Liver (tissue), 9 donors: ENCODE results near the gene GATA3. TPM values are rescaled to one million over a fixed set of nuclear protein-coding genes. Genes with fewer than 3 reads are reported as not detected.

Experiments used
- DNase-seq: peaks from one replicate; pipeline ENCODE4 v3.0.0-alpha.2; 2017; ENCODE audit warnings: low spot score
- H3K27ac ChIP-seq, 2 donors: one replicate each; pipeline ENCODE4 v1.7.0; 2013; ENCODE audit warnings: inconsistent platforms in 2 of 2, low read length in 2 of 2, control low read depth in 1 of 2, low read depth in 1 of 2, mild to moderate bottlenecking in 1 of 2
- H3K27me3 ChIP-seq, 4 donors: one replicate each; pipeline versions ENCODE4 v1.6.1 to v1.7.0; 2013; ENCODE audit warnings: low read length in 3 of 4, inconsistent platforms in 1 of 4, mild to moderate bottlenecking in 1 of 4, moderate library complexity in 1 of 4; ENCODE audit not compliant: control insufficient read depth in 4 of 4, insufficient read depth in 4 of 4
- H3K36me3 ChIP-seq, 4 donors: one replicate each; pipeline versions ENCODE4 v1.6.1 to v1.7.0; 2013; ENCODE audit warnings: low read length in 3 of 4, mild to moderate bottlenecking in 3 of 4, low read depth in 1 of 4, moderate library complexity in 1 of 4; ENCODE audit not compliant: control insufficient read depth in 4 of 4, insufficient read depth in 3 of 4
- H3K4me1 ChIP-seq, 4 donors: one replicate each; pipeline versions ENCODE4 v1.6.1 to v1.7.0; 2013; ENCODE audit warnings: low read length in 3 of 4, mild to moderate bottlenecking in 3 of 4, moderate library complexity in 1 of 4; ENCODE audit not compliant: control insufficient read depth in 4 of 4, insufficient read depth in 4 of 4
- H3K4me3 ChIP-seq, 3 donors: one replicate each; pipeline versions ENCODE4 v1.6.1 to v1.7.0; 2013; ENCODE audit warnings: low read length in 3 of 3, control low read depth in 1 of 3, low read depth in 1 of 3, mild to moderate bottlenecking in 1 of 3
- H3K9ac ChIP-seq, 2 donors: one replicate each; pipeline ENCODE4 v1.7.0; 2013; ENCODE audit warnings: low read length in 2 of 2, mild to moderate bottlenecking in 2 of 2, moderate library complexity in 2 of 2, control low read depth in 1 of 2, low read depth in 1 of 2
- H3K9me3 ChIP-seq, 4 donors: one replicate each; pipeline versions ENCODE4 v1.6.1 to v1.7.0; 2013; ENCODE audit warnings: low read length in 3 of 4; ENCODE audit not compliant: control insufficient read depth in 4 of 4
- EGR1 ChIP-seq, 2 donors: IDR thresholded peaks; 2 replicates each; pipeline ENCODE4 v1.6.1; 2016 to 2018; ENCODE audit warnings: antibody characterized with exemption in 2 of 2, low read depth in 2 of 2
- FOXA1 ChIP-seq: IDR thresholded peaks from 2 replicates; pipeline ENCODE4 v1.6.1; 2016; ENCODE audit warnings: antibody characterized with exemption
- FOXA2 ChIP-seq: IDR thresholded peaks from 2 replicates; pipeline ENCODE4 v1.6.1; 2016; ENCODE audit warnings: antibody characterized with exemption
- GABPA ChIP-seq, 2 donors: IDR thresholded peaks in 1 of 2; conservative IDR thresholded peaks in 1 of 2; 2 replicates each; pipeline ENCODE4 v1.6.1; 2016; ENCODE audit warnings: antibody characterized with exemption in 2 of 2, mild to moderate bottlenecking in 1 of 2, moderate library complexity in 1 of 2
- HNF4A ChIP-seq, 2 donors: conservative IDR thresholded peaks; 2 replicates each; pipeline ENCODE4 v1.6.1; 2016; ENCODE audit warnings: antibody characterized with exemption in 2 of 2, mild to moderate bottlenecking in 2 of 2
- HNF4G ChIP-seq: IDR thresholded peaks from 2 replicates; pipeline ENCODE4 v1.6.1; 2016; ENCODE audit warnings: antibody characterized with exemption
- JUND ChIP-seq, 2 donors: IDR thresholded peaks; 2 replicates each; pipeline ENCODE4 v1.6.1; 2016; ENCODE audit warnings: antibody characterized with exemption in 2 of 2
- NR2F2 ChIP-seq: IDR thresholded peaks from 2 replicates; pipeline ENCODE4 v1.6.1; 2016; ENCODE audit warnings: antibody characterized with exemption
- RAD21 ChIP-seq, 2 donors: IDR thresholded peaks; 2 replicates each; pipeline ENCODE4 v1.6.1; 2016; ENCODE audit warnings: antibody characterized with exemption in 2 of 2, mild to moderate bottlenecking in 2 of 2
- RXRA ChIP-seq, 2 donors: IDR thresholded peaks; 2 replicates each; pipeline ENCODE4 v1.6.1; 2017 to 2018; ENCODE audit warnings: antibody characterized with exemption in 2 of 2, mild to moderate bottlenecking in 1 of 2
- SP1 ChIP-seq: IDR thresholded peaks from 2 replicates; pipeline ENCODE4 v1.6.1; 2018; ENCODE audit warnings: antibody characterized with exemption, mild to moderate bottlenecking
- TAF1 ChIP-seq: conservative IDR thresholded peaks from 2 replicates; pipeline ENCODE4 v1.6.1; 2016; ENCODE audit warnings: antibody characterized with exemption, mild to moderate bottlenecking
- YY1 ChIP-seq: IDR thresholded peaks from 2 replicates; pipeline ENCODE4 v1.6.1; 2016; ENCODE audit warnings: antibody characterized with exemption, mild to moderate bottlenecking
- WGBS: extraction: QIAGEN DNeasy Blood & Tissue Kit; methylation state at CpG from one replicate; pipeline ENCODE4 v1.1.7; 2013; 5-methylcytosine and 5-hydroxymethylcytosine counted together
- polyA plus RNA-seq, 2 donors: library from polyadenylated mRNA; stranded (reverse) in 1 of 2; unstranded in 1 of 2; fragments of 200-250 nt in 1 of 2; fragments of >200 nt in 1 of 2; fragmentation: Nextera tagmentation in 1 of 2; extraction: Ambion mirVana in 1 of 2; gene quantifications; one replicate each; pipeline versions ENCODE4 v1.2.1 to v1.2.3, GENCODE V29; 2013 to 2015
- total RNA-seq, 2 donors: library from RNA; depleted of rRNA; stranded (reverse); fragments of >200 nt; gene quantifications; one replicate each; pipeline ENCODE4 v1.2.3, GENCODE V29; 2014
- TF ChIP-seq, protein P1 (sequence below): IDR thresholded peaks from 2 replicates; pipeline ENCODE4 v1.6.1; 2016; ENCODE audit warnings: antibody characterized with exemption
- TF ChIP-seq, protein P2 (sequence below): IDR thresholded peaks from 2 replicates; pipeline ENCODE4 v1.6.1; 2016; ENCODE audit warnings: antibody characterized with exemption
- TF ChIP-seq, protein P3 (sequence below): IDR thresholded peaks from 2 replicates; pipeline ENCODE4 v1.6.1; 2016; ENCODE audit warnings: antibody characterized with exemption
- TF ChIP-seq, protein P4 (sequence below): fragments of 150-350 bp; IDR thresholded peaks from 2 replicates; pipeline ENCODE4 v1.5.1; 2017; ENCODE audit warnings: improper control_type of control experiment, low read depth, low read length; ENCODE audit not compliant: missing input control
- TF ChIP-seq, protein P5 (sequence below): IDR thresholded peaks from 2 replicates; pipeline ENCODE4 v1.6.1; 2016; ENCODE audit warnings: antibody characterized with exemption, mild to moderate bottlenecking
- donor health status: healthy.
- donor health status: healthy.
- donor health status: healthy.
- donor health status: healthy.
- donor health status: healthy.

The GATA3 gene
- total and polyA plus RNA-seq, 4 donors, result 0.08 to 0.51 (median 0.21) TPM

DNA sequence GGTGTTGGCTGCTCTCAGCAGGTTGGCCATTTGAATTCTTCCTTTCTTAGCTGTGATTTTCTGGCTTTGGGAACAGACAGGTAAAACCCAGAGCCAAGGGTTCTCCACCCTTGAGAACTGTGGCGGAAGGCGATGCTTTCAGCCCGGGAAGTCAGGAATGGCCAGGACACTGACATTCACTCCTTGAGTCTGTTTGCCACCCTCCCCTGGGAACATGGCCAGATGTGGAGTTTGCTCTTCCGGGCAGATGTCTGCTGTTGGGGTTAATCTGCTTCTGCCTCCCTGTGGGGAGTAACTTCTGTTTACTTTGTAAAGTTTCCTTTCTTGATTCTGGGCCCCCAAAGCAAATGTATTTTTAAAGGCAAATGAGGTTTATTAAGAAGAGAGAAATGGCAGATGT lies 17.7 kb downstream of the GATA3 start:
- no peaks in the 10 kb centered on the region for H3K36me3 ChIP-seq
- H3K27ac ChIP-seq, result no peak overlapping the region
- H3K4me1 ChIP-seq, result no peaks in the 10 kb centered on the region
- WGBS, result 53% methylated on average over 4 of the region's 4 CpGs
- peaks cover 0 to 4% (median 0%) of the 10 kb centered on the region in 4 donors for H3K27me3 ChIP-seq
- no peak for TF ChIP-seq RXRA (IDR thresholded peaks at IDR 0.05)
- TF ChIP-seq HNF4A (conservative IDR thresholded peaks at IDR 0.05), result no peak
- no peak for TF ChIP-seq TAF1
- TF ChIP-seq, protein P1, sequence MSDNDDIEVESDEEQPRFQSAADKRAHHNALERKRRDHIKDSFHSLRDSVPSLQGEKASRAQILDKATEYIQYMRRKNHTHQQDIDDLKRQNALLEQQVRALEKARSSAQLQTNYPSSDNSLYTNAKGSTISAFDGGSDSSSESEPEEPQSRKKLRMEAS, result no peak
- no peak for TF ChIP-seq HNF4G
- TF ChIP-seq, protein P2, sequence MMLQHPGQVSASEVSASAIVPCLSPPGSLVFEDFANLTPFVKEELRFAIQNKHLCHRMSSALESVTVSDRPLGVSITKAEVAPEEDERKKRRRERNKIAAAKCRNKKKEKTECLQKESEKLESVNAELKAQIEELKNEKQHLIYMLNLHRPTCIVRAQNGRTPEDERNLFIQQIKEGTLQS, result no peak
- TF ChIP-seq NR2F2, result no peak
- no peak for TF ChIP-seq FOXA1
- TF ChIP-seq SP1, result no peak
- TF ChIP-seq, protein P3, sequence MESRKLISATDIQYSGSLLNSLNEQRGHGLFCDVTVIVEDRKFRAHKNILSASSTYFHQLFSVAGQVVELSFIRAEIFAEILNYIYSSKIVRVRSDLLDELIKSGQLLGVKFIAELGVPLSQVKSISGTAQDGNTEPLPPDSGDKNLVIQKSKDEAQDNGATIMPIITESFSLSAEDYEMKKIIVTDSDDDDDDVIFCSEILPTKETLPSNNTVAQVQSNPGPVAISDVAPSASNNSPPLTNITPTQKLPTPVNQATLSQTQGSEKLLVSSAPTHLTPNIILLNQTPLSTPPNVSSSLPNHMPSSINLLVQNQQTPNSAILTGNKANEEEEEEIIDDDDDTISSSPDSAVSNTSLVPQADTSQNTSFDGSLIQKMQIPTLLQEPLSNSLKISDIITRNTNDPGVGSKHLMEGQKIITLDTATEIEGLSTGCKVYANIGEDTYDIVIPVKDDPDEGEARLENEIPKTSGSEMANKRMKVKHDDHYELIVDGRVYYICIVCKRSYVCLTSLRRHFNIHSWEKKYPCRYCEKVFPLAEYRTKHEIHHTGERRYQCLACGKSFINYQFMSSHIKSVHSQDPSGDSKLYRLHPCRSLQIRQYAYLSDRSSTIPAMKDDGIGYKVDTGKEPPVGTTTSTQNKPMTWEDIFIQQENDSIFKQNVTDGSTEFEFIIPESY, result no peak
- no peak for TF ChIP-seq RAD21 (IDR thresholded peaks at IDR 0.05)
- no peak for TF ChIP-seq YY1
- no peak for TF ChIP-seq GABPA (IDR thresholded peaks at IDR 0.05 in 1 of 2, conservative IDR thresholded peaks at IDR 0.05 in 1 of 2)
- TF ChIP-seq EGR1 (IDR thresholded peaks at IDR 0.05; ENCODE audit: low read depth in 2 of 2), result no peak
- H3K4me3 ChIP-seq, result no peak overlapping the region
- DNase-seq, result no peak
- no peaks in the 10 kb centered on the region for H3K9me3 ChIP-seq
- no peak overlapping the region for H3K9ac ChIP-seq

DNA sequence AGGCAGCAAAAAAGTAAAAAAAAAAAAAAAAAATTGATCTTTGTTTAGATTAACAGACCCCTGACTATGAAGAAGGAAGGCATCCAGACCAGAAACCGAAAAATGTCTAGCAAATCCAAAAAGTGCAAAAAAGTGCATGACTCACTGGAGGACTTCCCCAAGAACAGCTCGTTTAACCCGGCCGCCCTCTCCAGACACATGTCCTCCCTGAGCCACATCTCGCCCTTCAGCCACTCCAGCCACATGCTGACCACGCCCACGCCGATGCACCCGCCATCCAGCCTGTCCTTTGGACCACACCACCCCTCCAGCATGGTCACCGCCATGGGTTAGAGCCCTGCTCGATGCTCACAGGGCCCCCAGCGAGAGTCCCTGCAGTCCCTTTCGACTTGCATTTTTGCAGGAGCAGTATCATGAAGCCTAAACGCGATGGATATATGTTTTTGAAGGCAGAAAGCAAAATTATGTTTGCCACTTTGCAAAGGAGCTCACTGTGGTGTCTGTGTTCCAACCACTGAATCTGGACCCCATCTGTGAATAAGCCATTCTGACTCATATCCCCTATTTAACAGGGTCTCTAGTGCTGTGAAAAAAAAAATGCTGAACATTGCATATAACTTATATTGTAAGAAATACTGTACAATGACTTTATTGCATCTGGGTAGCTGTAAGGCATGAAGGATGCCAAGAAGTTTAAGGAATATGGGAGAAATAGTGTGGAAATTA lies 19.4 kb downstream of the GATA3 start:
- no peak for DNase-seq
- TF ChIP-seq, protein P3, result no peak
- TF ChIP-seq, protein P2, result no peak
- no peak for TF ChIP-seq JUND (IDR thresholded peaks at IDR 0.05)
- TF ChIP-seq, protein P4, sequence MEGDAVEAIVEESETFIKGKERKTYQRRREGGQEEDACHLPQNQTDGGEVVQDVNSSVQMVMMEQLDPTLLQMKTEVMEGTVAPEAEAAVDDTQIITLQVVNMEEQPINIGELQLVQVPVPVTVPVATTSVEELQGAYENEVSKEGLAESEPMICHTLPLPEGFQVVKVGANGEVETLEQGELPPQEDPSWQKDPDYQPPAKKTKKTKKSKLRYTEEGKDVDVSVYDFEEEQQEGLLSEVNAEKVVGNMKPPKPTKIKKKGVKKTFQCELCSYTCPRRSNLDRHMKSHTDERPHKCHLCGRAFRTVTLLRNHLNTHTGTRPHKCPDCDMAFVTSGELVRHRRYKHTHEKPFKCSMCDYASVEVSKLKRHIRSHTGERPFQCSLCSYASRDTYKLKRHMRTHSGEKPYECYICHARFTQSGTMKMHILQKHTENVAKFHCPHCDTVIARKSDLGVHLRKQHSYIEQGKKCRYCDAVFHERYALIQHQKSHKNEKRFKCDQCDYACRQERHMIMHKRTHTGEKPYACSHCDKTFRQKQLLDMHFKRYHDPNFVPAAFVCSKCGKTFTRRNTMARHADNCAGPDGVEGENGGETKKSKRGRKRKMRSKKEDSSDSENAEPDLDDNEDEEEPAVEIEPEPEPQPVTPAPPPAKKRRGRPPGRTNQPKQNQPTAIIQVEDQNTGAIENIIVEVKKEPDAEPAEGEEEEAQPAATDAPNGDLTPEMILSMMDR, result no peak
- TF ChIP-seq HNF4G, result no peak
- TF ChIP-seq FOXA2, result no peak
- TF ChIP-seq RAD21 (IDR thresholded peaks at IDR 0.05), result no peak
- TF ChIP-seq TAF1, result no peak
- TF ChIP-seq SP1, result no peak
- TF ChIP-seq EGR1 (IDR thresholded peaks at IDR 0.05; ENCODE audit: low read depth in 2 of 2), result no peak
- no peak for TF ChIP-seq YY1
- no peak for TF ChIP-seq FOXA1
- TF ChIP-seq, protein P5, sequence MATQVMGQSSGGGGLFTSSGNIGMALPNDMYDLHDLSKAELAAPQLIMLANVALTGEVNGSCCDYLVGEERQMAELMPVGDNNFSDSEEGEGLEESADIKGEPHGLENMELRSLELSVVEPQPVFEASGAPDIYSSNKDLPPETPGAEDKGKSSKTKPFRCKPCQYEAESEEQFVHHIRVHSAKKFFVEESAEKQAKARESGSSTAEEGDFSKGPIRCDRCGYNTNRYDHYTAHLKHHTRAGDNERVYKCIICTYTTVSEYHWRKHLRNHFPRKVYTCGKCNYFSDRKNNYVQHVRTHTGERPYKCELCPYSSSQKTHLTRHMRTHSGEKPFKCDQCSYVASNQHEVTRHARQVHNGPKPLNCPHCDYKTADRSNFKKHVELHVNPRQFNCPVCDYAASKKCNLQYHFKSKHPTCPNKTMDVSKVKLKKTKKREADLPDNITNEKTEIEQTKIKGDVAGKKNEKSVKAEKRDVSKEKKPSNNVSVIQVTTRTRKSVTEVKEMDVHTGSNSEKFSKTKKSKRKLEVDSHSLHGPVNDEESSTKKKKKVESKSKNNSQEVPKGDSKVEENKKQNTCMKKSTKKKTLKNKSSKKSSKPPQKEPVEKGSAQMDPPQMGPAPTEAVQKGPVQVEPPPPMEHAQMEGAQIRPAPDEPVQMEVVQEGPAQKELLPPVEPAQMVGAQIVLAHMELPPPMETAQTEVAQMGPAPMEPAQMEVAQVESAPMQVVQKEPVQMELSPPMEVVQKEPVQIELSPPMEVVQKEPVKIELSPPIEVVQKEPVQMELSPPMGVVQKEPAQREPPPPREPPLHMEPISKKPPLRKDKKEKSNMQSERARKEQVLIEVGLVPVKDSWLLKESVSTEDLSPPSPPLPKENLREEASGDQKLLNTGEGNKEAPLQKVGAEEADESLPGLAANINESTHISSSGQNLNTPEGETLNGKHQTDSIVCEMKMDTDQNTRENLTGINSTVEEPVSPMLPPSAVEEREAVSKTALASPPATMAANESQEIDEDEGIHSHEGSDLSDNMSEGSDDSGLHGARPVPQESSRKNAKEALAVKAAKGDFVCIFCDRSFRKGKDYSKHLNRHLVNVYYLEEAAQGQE, result no peak
- no peak for TF ChIP-seq HNF4A (conservative IDR thresholded peaks at IDR 0.05)
- no peak for TF ChIP-seq GABPA (IDR thresholded peaks at IDR 0.05 in 1 of 2, conservative IDR thresholded peaks at IDR 0.05 in 1 of 2)
- TF ChIP-seq RXRA (IDR thresholded peaks at IDR 0.05), result no peak
- TF ChIP-seq, protein P1, result no peak
- Histone ChIP-seq H3K36me3 (no peaks in the 10 kb centered on the region), H3K27me3 (peaks cover 0 to 4% (median 0%) of the 10 kb centered on the region in 4 donors), H3K9ac (no peak overlapping the region), H3K4me3 (no peak overlapping the region), H3K9me3 (no peaks in the 10 kb centered on the region), H3K27ac (no peak overlapping the region), H3K4me1 (no peaks in the 10 kb centered on the region)
- 87% methylated on average over 15 of the region's 15 CpGs for WGBS
